ENCODE measurements around the gene SLC30A1.

DNA sequence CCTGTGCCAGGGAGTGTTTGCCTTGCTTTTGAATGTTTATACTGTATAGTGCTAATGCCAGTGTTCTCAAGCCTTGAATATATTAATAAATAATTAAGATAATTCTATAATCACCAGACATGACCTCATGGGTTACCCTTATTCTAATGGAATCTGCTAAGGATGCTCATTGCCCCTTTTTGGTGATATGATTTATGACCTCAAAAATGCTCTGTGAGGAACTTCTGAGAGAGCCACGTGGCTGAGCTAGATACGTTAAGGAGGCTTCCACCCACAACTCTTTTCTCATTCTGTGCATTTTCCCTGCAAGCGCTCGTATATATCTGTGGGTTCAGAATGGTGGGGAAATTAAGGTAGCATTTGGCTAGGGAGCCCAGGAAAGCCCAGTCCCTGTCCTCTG, 19.6 kb upstream of the SLC30A1 start:
- TF ChIP-seq, protein P1, sequence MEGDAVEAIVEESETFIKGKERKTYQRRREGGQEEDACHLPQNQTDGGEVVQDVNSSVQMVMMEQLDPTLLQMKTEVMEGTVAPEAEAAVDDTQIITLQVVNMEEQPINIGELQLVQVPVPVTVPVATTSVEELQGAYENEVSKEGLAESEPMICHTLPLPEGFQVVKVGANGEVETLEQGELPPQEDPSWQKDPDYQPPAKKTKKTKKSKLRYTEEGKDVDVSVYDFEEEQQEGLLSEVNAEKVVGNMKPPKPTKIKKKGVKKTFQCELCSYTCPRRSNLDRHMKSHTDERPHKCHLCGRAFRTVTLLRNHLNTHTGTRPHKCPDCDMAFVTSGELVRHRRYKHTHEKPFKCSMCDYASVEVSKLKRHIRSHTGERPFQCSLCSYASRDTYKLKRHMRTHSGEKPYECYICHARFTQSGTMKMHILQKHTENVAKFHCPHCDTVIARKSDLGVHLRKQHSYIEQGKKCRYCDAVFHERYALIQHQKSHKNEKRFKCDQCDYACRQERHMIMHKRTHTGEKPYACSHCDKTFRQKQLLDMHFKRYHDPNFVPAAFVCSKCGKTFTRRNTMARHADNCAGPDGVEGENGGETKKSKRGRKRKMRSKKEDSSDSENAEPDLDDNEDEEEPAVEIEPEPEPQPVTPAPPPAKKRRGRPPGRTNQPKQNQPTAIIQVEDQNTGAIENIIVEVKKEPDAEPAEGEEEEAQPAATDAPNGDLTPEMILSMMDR (conservative IDR thresholded peaks at IDR 0.05; ENCODE audit: low read depth, low read length) = no peak
- TF ChIP-seq EZH2 (IDR thresholded peaks at IDR 0.05; ENCODE audit: low read length, unreplicated experiment) (no peak), EZH2phosphoT487 (IDR thresholded peaks at IDR 0.05; ENCODE audit: borderline replicate concordance, low read length) (no peak)

Measured in PC-3 (cell line).